Liver (tissue), 3 donors: ENCODE data around the gene PROSER3.

Source experiments
- CTCF ChIP-seq: fragments of 150-350 bp; IDR thresholded peaks from 2 replicates; pipeline ENCODE4 v1.5.1; 2017; ENCODE audit warnings: improper control_type of control experiment, low read depth, low read length; ENCODE audit not compliant: missing input control
- JUND ChIP-seq, 2 donors: IDR thresholded peaks; 2 replicates each; pipeline ENCODE4 v1.6.1; 2016; ENCODE audit warnings: antibody characterized with exemption in 2 of 2
- NR2F2 ChIP-seq: IDR thresholded peaks from 2 replicates; pipeline ENCODE4 v1.6.1; 2016; ENCODE audit warnings: antibody characterized with exemption
- RAD21 ChIP-seq, 2 donors: IDR thresholded peaks; 2 replicates each; pipeline ENCODE4 v1.6.1; 2016; ENCODE audit warnings: antibody characterized with exemption in 2 of 2, mild to moderate bottlenecking in 2 of 2
- TAF1 ChIP-seq: conservative IDR thresholded peaks from 2 replicates; pipeline ENCODE4 v1.6.1; 2016; ENCODE audit warnings: antibody characterized with exemption, mild to moderate bottlenecking
- donor health status: healthy.
- donor health status: healthy.

DNA sequence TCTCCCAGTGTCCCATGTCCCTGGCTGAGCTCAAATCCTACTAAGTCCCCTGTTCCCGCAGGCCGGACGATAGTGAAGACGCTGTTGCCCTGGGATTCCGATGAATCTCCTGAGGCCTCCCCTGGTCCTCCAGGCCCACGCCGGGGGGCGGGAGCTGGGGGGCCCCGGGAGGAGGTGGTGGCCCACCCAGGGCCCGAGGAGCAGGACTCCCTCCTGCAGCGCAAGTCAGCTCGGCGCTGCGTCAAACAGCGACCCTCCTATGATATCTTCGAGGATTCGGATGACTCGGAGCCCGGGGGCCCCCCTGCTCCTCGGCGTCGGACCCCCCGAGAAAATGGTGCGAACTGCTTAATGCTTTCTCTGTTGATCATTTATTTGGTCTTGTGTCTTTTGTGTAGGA lies 34.3 kb upstream of the PROSER3 start:
- TF ChIP-seq JUND (IDR thresholded peaks at IDR 0.05), result no peak
- no peak for TF ChIP-seq TAF1
- no peak for TF ChIP-seq CTCF
- no peak for TF ChIP-seq NR2F2
- TF ChIP-seq RAD21 (IDR thresholded peaks at IDR 0.05), result no peak
